Esophagus squamous epithelium (tissue), 4 donors: ENCODE data around the gene TEX29.

ENCODE experiments used
- CTCF ChIP-seq, 6 experiments: fragments of 450-650 bp in 4 of 6; fragments of 200-600 bp in 2 of 6; sonication (generic) in 2 of 6; IDR thresholded peaks; one replicate each; pipeline ENCODE4 v1.5.1; 2016 to 2019; ENCODE audit warnings: antibody characterized with exemption in 6 of 6, mild to moderate bottlenecking in 4 of 6, moderate library complexity in 4 of 6
- POLR2A ChIP-seq, 4 donors: fragments of 450-650 bp; IDR thresholded peaks; one replicate each; pipeline ENCODE4 v1.6.1; 2017; ENCODE audit warnings: antibody characterized with exemption in 4 of 4, mild to moderate bottlenecking in 4 of 4, moderate library complexity in 3 of 4

- TF ChIP-seq POLR2A (IDR thresholded peaks at IDR 0.05) (no peak), CTCF (IDR thresholded peaks at IDR 0.05) (no peak)
Observed at GRCh38 chr13:111289251-111289650, 31.2 kb upstream of the TEX29 start.
